WERI-Rb-1 (cell line): ENCODE results near the gene ABI2.

Experiments
- DNase-seq: peaks from one replicate; pipeline ENCODE4 v3.0.0-alpha.2; 2020
- H3K27ac ChIP-seq: fragments of 250-450 bp; sonication (Bioruptor Pico); 2 replicates; pipeline ENCODE4 v1.5.1; 2020; ENCODE audit warnings: mild to moderate bottlenecking, moderate library complexity
- H3K27me3 ChIP-seq: fragments of 250-450 bp; sonication (Bioruptor Pico); 2 replicates; pipeline ENCODE4 v1.5.1; 2021; ENCODE audit warnings: mild to moderate bottlenecking, low read depth, moderate library complexity; ENCODE audit not compliant: insufficient read depth, severe bottlenecking
- H3K36me3 ChIP-seq: fragments of 250-450 bp; sonication (Bioruptor Pico); 2 replicates; pipeline ENCODE4 v1.5.1; 2020; ENCODE audit warnings: mild to moderate bottlenecking, moderate library complexity
- H3K4me3 ChIP-seq: 2 replicates; pipeline ENCODE4 v1.5.1; 2011; ENCODE audit warnings: low read depth, mild to moderate bottlenecking, control low read depth, low read length
- H3K9me3 ChIP-seq: fragments of 250-450 bp; sonication (Bioruptor Pico); 2 replicates; pipeline ENCODE4 v1.5.1; 2021; ENCODE audit warnings: mild to moderate bottlenecking, moderate library complexity; ENCODE audit not compliant: severe bottlenecking
- CTCF ChIP-seq: IDR thresholded peaks from 2 replicates; pipeline ENCODE4 v1.5.1; 2011; ENCODE audit warnings: low read depth, mild to moderate bottlenecking, control low read depth, inconsistent platforms, low read length

ABI2 gene

DNA sequence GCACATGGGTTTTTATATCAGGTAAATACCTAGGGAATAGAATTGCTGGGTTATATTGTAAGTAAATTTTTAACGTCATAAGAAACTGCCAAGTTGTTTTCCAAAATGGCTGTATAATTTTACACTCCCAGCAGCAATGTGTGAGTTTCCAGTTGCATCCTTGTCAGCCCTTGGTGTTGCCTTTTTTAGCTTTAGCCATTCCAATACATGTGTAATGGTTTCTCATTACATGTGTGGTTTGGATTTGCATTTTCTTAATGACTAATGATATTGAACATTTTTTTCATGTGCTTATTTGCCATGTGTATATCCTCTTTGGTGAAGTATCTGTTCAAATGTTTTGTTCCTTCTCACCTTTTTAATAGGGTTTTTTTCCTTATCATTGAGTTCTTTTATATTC lies 70.8 kb downstream of the ABI2 start:
- no peaks in the 10 kb centered on the region for H3K9me3 ChIP-seq
- no peak overlapping the region for H3K27ac ChIP-seq
- H3K36me3 ChIP-seq: peaks cover 29% of the 10 kb centered on the region
- H3K27me3 ChIP-seq: no peaks in the 10 kb centered on the region
- H3K4me3 ChIP-seq: no peak overlapping the region
- no peak for DNase-seq
- no peak for TF ChIP-seq CTCF

DNA sequence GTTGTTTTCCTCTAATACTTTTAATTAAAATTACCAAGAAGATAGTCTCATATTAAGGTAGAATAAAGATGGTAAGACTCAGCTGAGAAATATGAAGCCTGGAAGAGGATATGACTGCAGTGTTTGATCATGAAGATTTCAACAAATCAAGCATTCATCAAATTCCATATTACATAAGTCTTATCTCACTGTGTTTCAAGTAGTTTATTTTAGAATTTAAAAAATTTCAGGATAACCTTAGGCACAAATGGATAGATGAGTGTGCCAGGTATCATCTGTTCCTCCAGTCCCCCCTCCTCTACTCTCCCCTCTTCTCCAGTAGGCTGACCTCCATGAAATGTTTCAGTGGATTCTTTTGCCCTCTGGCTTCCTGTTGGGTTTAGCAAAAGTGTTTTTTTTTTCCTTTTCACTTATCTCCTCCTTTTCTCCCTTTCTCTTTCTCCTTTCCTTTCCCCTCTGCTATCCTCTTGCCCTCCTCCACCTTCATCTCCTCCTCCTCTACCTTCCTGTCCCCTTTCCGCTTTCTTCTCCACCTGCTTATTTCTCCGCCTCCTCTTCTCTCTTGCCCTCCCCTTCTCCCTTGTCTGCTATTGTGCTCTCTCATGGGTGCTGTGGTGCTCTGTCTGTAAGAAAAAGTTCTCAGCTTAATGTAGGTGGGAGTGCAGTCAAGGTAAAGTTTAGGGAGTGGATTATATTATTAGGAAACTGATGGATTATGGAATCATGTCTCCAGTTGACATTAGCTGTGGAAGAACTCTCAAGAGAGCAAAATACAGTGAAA lies 72.8 kb downstream of the ABI2 start:
- no peak for DNase-seq
- H3K36me3 ChIP-seq: peaks cover 30% of the 10 kb centered on the region
- H3K9me3 ChIP-seq: no peaks in the 10 kb centered on the region
- H3K27me3 ChIP-seq: no peaks in the 10 kb centered on the region
- H3K4me3 ChIP-seq: no peak overlapping the region
- no peak for TF ChIP-seq CTCF
- no peak overlapping the region for H3K27ac ChIP-seq

- no peak for TF ChIP-seq CTCF
- Histone ChIP-seq H3K4me3 (no peak overlapping the region), H3K27me3 (no peaks in the 10 kb centered on the region), H3K27ac (no peak overlapping the region), H3K36me3 (peaks cover 40% of the 10 kb centered on the region), H3K9me3 (no peaks in the 10 kb centered on the region)
- DNase-seq: no peak
These were observed 76.8 kb downstream of the ABI2 start for GRCh38 chr2:203404996-203405395.

GRCh38 chr2:203407496-203407895 lies 79.3 kb downstream of the ABI2 start:
- no peak for TF ChIP-seq CTCF
- Histone ChIP-seq H3K9me3 (no peaks in the 10 kb centered on the region), H3K36me3 (peaks cover 44% of the 10 kb centered on the region)

DNA sequence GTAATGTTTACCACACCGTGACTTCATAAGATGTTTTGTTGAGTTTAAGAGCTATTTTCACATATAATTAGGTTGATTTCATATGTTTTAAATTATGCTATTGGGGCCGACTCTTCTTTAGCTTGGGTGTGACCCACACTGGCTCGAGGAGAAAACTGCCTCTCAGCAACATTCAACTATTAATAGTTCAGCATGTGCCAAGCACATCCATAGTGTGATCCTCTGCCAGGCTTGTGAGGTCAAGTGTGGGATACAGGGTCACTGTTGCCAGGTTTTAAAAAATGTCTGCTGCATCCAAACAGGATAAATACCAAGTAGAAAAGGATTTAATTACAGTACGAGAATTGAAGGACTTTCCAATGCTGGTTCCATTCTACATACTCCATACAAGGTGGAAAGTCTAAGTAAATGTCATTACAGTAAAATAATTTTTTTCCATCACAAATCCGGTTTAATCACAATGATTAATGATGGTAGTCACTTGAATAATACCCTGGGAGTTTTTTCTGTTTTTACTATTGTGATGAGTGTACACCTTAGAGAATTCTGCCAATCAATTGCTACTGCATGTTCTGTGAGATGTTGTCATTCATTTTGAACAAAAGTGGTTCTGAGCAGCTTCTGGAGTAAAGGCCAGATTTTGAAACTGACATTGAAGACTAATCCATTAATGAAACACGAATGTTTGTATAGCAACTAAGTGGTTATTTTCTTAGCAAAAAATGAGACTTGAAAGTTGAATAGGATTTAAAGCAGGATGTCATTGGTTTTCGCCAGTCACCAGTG lies 84.5 kb downstream of the ABI2 start:
- TF ChIP-seq CTCF: no peak
- Histone ChIP-seq H3K9me3 (no peaks in the 10 kb centered on the region), H3K27ac (no peak overlapping the region), H3K36me3 (peaks cover 31% of the 10 kb centered on the region), H3K27me3 (no peaks in the 10 kb centered on the region), H3K4me3 (no peak overlapping the region)
- no peak for DNase-seq

More at GRCh38 chr2:203407496-203407895, 79.3 kb downstream of the ABI2 start:
- Histone ChIP-seq H3K27me3 (no peaks in the 10 kb centered on the region), H3K4me3 (no peak overlapping the region), H3K27ac (no peak overlapping the region)
- no peak for DNase-seq
